K562 (cell line): Measurements from ENCODE around the gene SEMA3C. TPM values are rescaled to one million over a fixed set of nuclear protein-coding genes. Genes with fewer than 3 reads are reported as not detected.

Experiments used
- ATAC-seq: fragments of 200-7000 bp; cut with Tn5 transposase; 3 replicates; pipeline ENCODE4 v1.9.1; 2020; ENCODE audit warnings: moderate library complexity
- BruUV-seq: library from RNA; stranded (reverse); fragments of 400-500 nt; replicated peaks from 2 replicates; lab custom pipeline; 2021; lab: Mats Ljungman, UMichigan
- CTCF ChIA-PET: fragments of 300-600 bp; formaldehyde crosslinking; extraction: SDS; loops from one replicate; lab custom pipeline; 2021; ENCODE audit warnings: low intra/inter-chr PET ratio; lab: Yijun Ruan, JAX
- POLR2A ChIA-PET: fragments of 300-600, 350-650 bp; sonication (Branson Sonifier 250); formaldehyde crosslinking; extraction: SDS; loops from one replicate; lab custom pipeline; 2021; ENCODE audit warnings: antibody characterized with exemption, inconsistent platforms; lab: Yijun Ruan, JAX
- DNase-seq, 4 experiments: peaks; one replicate each; pipeline versions ENCODE4 v3.0.0 to v3.0.0-alpha.2; 2011 to 2018; ENCODE audit warnings: low spot score in 3 of 4, mixed read lengths in 3 of 4; ENCODE audit errors: extremely low read depth in 1 of 4
- FAIRE-seq: peaks from 2 replicates; lab custom pipeline; 2011; peaks lifted over from hg19 to GRCh38; lab: Jason Lieb, UNC
- H2AFZ ChIP-seq: 2 replicates; pipeline ENCODE4 v1.6.0; 2011; ENCODE audit warnings: low read depth, low read length, control low read depth, inconsistent platforms
- H3K27ac ChIP-seq: fragments of 200-600 bp; 3 replicates; pipeline ENCODE4 v1.8.0; 2011; ENCODE audit warnings: low read depth, mild to moderate bottlenecking, control low read depth, inconsistent platforms, low read length, moderate library complexity, mixed read lengths; ENCODE audit errors: extremely low read depth
- H3K27me3 ChIP-seq, 2 experiments: fragments of 300-600 bp in 1 of 2; 2 replicates in 1 of 2; 3 replicates in 1 of 2; pipeline versions ENCODE4 v1.6.0 to v1.8.0; 2011; ENCODE audit warnings: inconsistent platforms in 2 of 2, low read length in 2 of 2, mild to moderate bottlenecking in 1 of 2, mixed read lengths in 1 of 2, moderate library complexity in 1 of 2; ENCODE audit not compliant: control insufficient read depth in 2 of 2, insufficient read depth in 2 of 2
- H3K36me3 ChIP-seq: fragments of 300-600 bp; 3 replicates; pipeline ENCODE4 v1.8.0; 2011; ENCODE audit warnings: mild to moderate bottlenecking, low read length, inconsistent platforms; ENCODE audit not compliant: control insufficient read depth, insufficient read depth
- H3K4me1 ChIP-seq, 2 experiments: fragments of 200-600 bp in 1 of 2; replicated peaks in 1 of 2; 2 replicates in 1 of 2; 3 replicates in 1 of 2; pipeline versions ENCODE4 v1.5.1 to v1.8.0; 2011; ENCODE audit warnings: inconsistent platforms in 2 of 2, low read length in 2 of 2, mild to moderate bottlenecking in 1 of 2, mixed read lengths in 1 of 2, moderate library complexity in 1 of 2; ENCODE audit not compliant: control insufficient read depth in 2 of 2, insufficient read depth in 2 of 2
- H3K4me2 ChIP-seq: 2 replicates; pipeline ENCODE4 v1.6.1; 2011; ENCODE audit warnings: low read length, control low read depth, inconsistent platforms, mixed read lengths; ENCODE audit not compliant: insufficient read depth
- H3K4me3 ChIP-seq: fragments of 200-600 bp; sonication (generic), shearing (Covaris generic); 2 replicates; pipeline ENCODE4 v1.5.1; 2016; ENCODE audit warnings: control low read depth, inconsistent platforms
- H3K79me2 ChIP-seq: fragments of 200-600 bp; 3 replicates; pipeline ENCODE4 v1.8.0; 2011; ENCODE audit warnings: low read length, inconsistent platforms; ENCODE audit not compliant: control insufficient read depth, insufficient read depth
- H3K9ac ChIP-seq, 2 experiments: 2 replicates each; pipeline versions ENCODE4 v1.6.0 to v1.6.1; 2011; ENCODE audit warnings: low read depth in 2 of 2, low read length in 2 of 2, control low read depth in 1 of 2, inconsistent platforms in 1 of 2, mild to moderate bottlenecking in 1 of 2, mixed read lengths in 1 of 2; ENCODE audit not compliant: insufficient read depth in 1 of 2
- H3K9me1 ChIP-seq: one replicate; pipeline ENCODE4 v1.6.0; 2011; ENCODE audit warnings: inconsistent platforms, mild to moderate bottlenecking, low read length, moderate library complexity; ENCODE audit not compliant: control insufficient read depth, insufficient read depth
- H3K9me3 ChIP-seq: replicated peaks from 2 replicates; pipeline ENCODE4 v1.5.1; 2011; ENCODE audit warnings: low read depth, low read length, inconsistent platforms; ENCODE audit not compliant: control insufficient read depth, insufficient read depth
- H4K20me1 ChIP-seq: replicated peaks from 2 replicates; pipeline ENCODE4 v1.6.1; 2011; ENCODE audit warnings: low read length, inconsistent platforms, mixed read lengths; ENCODE audit not compliant: control insufficient read depth, insufficient read depth
- CHD7 ChIP-seq: fragments of 200-600 bp; sonication (generic); IDR thresholded peaks from one replicate; pipeline ENCODE4 v1.6.1; 2012; ENCODE audit warnings: mild to moderate bottlenecking, low read depth, low read length, inconsistent platforms
- E2F8 ChIP-seq: fragments of 450-650 bp; IDR thresholded peaks from 2 replicates; pipeline ENCODE4 v1.7.1; 2018; ENCODE audit warnings: mild to moderate bottlenecking, low read depth; ENCODE audit not compliant: partially characterized antibody
- MIER1 ChIP-seq: fragments of 450-650 bp; IDR thresholded peaks from 2 replicates; pipeline ENCODE4 v1.6.1; 2016; ENCODE audit warnings: antibody characterized with exemption, mild to moderate bottlenecking, low read depth
- PKNOX1 ChIP-seq: fragments of 450-650 bp; IDR thresholded peaks from 2 replicates; pipeline ENCODE4 v1.6.1; 2016
- SIX5 ChIP-seq, 2 experiments: IDR thresholded peaks; 2 replicates each; pipeline ENCODE4 v1.6.1; 2011; ENCODE audit warnings: low read length in 2 of 2, borderline replicate concordance in 1 of 2, low read depth in 1 of 2, mild to moderate bottlenecking in 1 of 2, moderate library complexity in 1 of 2; ENCODE audit not compliant: insufficient read depth in 1 of 2
- SRSF7 ChIP-seq: fragments of 200-400 bp; formaldehyde crosslinking; optimal IDR thresholded peaks from 2 replicates; pipeline ENCODE3; 2017; ENCODE audit warnings: mild to moderate bottlenecking, low read depth, low read length
- ZNF175 ChIP-seq: fragments of 200-800 bp; sonication (Bioruptor generic); IDR thresholded peaks from 2 replicates; pipeline ENCODE4 v1.6.1; 2016; ENCODE audit warnings: low read depth, mild to moderate bottlenecking, missing genetic modification characterization, missing compliant biosample characterization
- WGBS: fragments of 100-300 bp; shearing (Covaris generic); methylation state at CpG from one replicate; pipeline ENCODE4 v1.1.6; 2016; ENCODE audit warnings: low coverage, mixed read lengths; ENCODE audit not compliant: insufficient coverage; ENCODE audit errors: missing lambda C conversion rate; 5-methylcytosine and 5-hydroxymethylcytosine counted together
- in situ Hi-C: fragments of 300-500 bp; cut with MboI; formaldehyde crosslinking; loops from 4 replicates; pipeline ENCODE4 v1.15.0; 2018; ENCODE audit warnings: inconsistent platforms, mixed read lengths
- intact Hi-C: fragments of 100-400 bp; cut with micrococcal nuclease; formaldehyde crosslinking; loops from 2 replicates; pipeline ENCODE4 v1.14.2; 2022
- polyA plus RNA-seq, 8 experiments: library from polyadenylated mRNA; depleted of rRNA in 4 of 8; stranded (reverse) in 5 of 8; unstranded in 3 of 8; fragments of >200 nt; fragmentation: Nextera tagmentation in 2 of 8; fragmentation: Illumina TruSeq in 1 of 8; extraction: Ambion mirVana in 2 of 8; extraction: Trizol in 1 of 8; gene quantifications; 2 replicates each; pipeline versions ENCODE4 v1.2.1 to v1.2.3, GENCODE V29; 2011 to 2014; ENCODE audit warnings: inconsistent platforms in 1 of 8, missing spikeins in 1 of 8
- total RNA-seq, 7 experiments: library from RNA; depleted of rRNA in 6 of 7; stranded (reverse); fragments of >200 nt in 6 of 7; fragmentation: Illumina TruSeq in 2 of 7; extraction: Trizol in 2 of 7; gene quantifications; 2 replicates each; pipeline versions ENCODE4 v1.2.1 to v1.2.3, GENCODE V29; 2011 to 2021; ENCODE audit warnings: low replicate concordance in 1 of 7

Gene SEMA3C
- total and polyA plus RNA-seq, 9 of the 15 experiments (the other 6 are each of a cell fraction or from before 2014, with no cell fraction given) = 0.04 to 0.36 (median 0.12) TPM; not detected in 3

GRCh38 chr7:80707318-80707717 is 211.5 kb downstream of the SEMA3C start:
- no TSS peak for BruUV-seq
- no peak for ATAC-seq
- no peaks in the 10 kb centered on the region for H3K9me1 ChIP-seq
- FAIRE-seq = no peak
- no peaks in the 10 kb centered on the region for H3K79me2 ChIP-seq
- intact Hi-C loops = loop anchor here (10.0 kb wide), 1 partner anchor 547 kb away; no protein-coding TSS in a partner anchor
- no peak overlapping the region for H3K4me2 ChIP-seq
- H3K27ac ChIP-seq = no peak overlapping the region
- POLR2A ChIA-PET = no interaction called here
- H3K9ac ChIP-seq = no peak overlapping the region
- H4K20me1 ChIP-seq = no peaks in the 10 kb centered on the region
- H3K4me1 ChIP-seq = no peaks in the 10 kb centered on the region
- H3K27me3 ChIP-seq = no peaks in the 10 kb centered on the region
- H3K36me3 ChIP-seq = no peaks in the 10 kb centered on the region
- 0% methylated on average over 1 of the region's 1 CpG for WGBS
- DNase-seq = no peak
- in situ Hi-C loops = no loop called here
- H2AFZ ChIP-seq = no peak overlapping the region
- CTCF ChIA-PET = no interaction called here
- H3K9me3 ChIP-seq = no peaks in the 10 kb centered on the region
- no peak overlapping the region for H3K4me3 ChIP-seq
- TF ChIP-seq ZNF175 (CRISPR knock-in tag) (no peak), PKNOX1 (no peak), SRSF7 (no peak), CHD7 (no peak), E2F8 (no peak), MIER1 (no peak), SIX5 (IDR thresholded peaks at IDR 0.05; ENCODE audit: borderline replicate concordance in 1 of 2, insufficient read depth in 1 of 2, low read depth in 1 of 2, low read length in 2 of 2) (no peak)
